UCSD-AML1 (cell line): ENCODE results near the gene CTTN.
A peak's percentile ranks its signal among the peaks of the same experiment; 100 is the strongest.

Experiments
- DNase-seq: peaks from one replicate; lab custom pipeline; 2025; ENCODE audit not compliant: unreplicated experiment; lab: John Stamatoyannopoulos, UW

CTTN gene

GRCh38 chr11:70428701-70429427 is 30.5 kb downstream of the CTTN start:
- no peak for DNase-seq

- no peak for DNase-seq
Measured at GRCh38 chr11:70429428-70429705, 31.0 kb downstream of the CTTN start.

- no peak for DNase-seq
Measured at GRCh38 chr11:70429724-70430521, 31.6 kb downstream of the CTTN start.

- no peak for DNase-seq
Measured at GRCh38 chr11:70430671-70431574, 32.6 kb downstream of the CTTN start.

GRCh38 chr11:70431611-70432010 is 33.3 kb downstream of the CTTN start:
- no peak for DNase-seq

GRCh38 chr11:70432065-70432464 is 33.7 kb downstream of the CTTN start:
- peak; percentile 43 for DNase-seq

GRCh38 chr11:70432580-70432979 is 34.3 kb downstream of the CTTN start:
- no peak for DNase-seq

GRCh38 chr11:70433038-70433437 is 34.7 kb downstream of the CTTN start:
- no peak for DNase-seq

- DNase-seq: no peak
Measured at GRCh38 chr11:70433526-70433925, 35.2 kb downstream of the CTTN start.

GRCh38 chr11:70433966-70434812 is 35.9 kb downstream of the CTTN start:
- DNase-seq: no peak

GRCh38 chr11:70434813-70435278 is 36.5 kb downstream of the CTTN start:
- no peak for DNase-seq

GRCh38 chr11:70435361-70435760 is 37.0 kb downstream of the CTTN start:
- no peak for DNase-seq

GRCh38 chr11:70435765-70436500 is 37.6 kb downstream of the CTTN start:
- DNase-seq: no peak

GRCh38 chr11:70436501-70436860 is 38.2 kb downstream of the CTTN start:
- no peak for DNase-seq

GRCh38 chr11:70437111-70437784 is 38.9 kb downstream of the CTTN start:
- no peak for DNase-seq

- DNase-seq: no peak
Measured at GRCh38 chr11:70440206-70440605, 41.9 kb downstream of the CTTN start.

GRCh38 chr11:70443773-70444030 is 45.4 kb downstream of the CTTN start:
- no peak for DNase-seq

GRCh38 chr11:70445091-70445490 is 46.8 kb downstream of the CTTN start:
- no peak for DNase-seq

GRCh38 chr11:70445605-70446004 is 47.3 kb downstream of the CTTN start:
- no peak for DNase-seq
